Endothelial cell of umbilical vein (primary cell): ENCODE data around the gene RETREG2. TPM values are rescaled to one million over a fixed set of nuclear protein-coding genes. Genes with fewer than 3 reads are reported as not detected.

Experiments used
- BruUV-seq: library from RNA; stranded (reverse); fragments of 400-500 nt; replicated peaks from 2 replicates; lab custom pipeline; 2021; lab: Mats Ljungman, UMichigan
- CTCF ChIA-PET: fragments of 300-600, 350-600 bp; sonication (Branson Sonifier 250); formaldehyde crosslinking; loops from one replicate; lab custom pipeline; 2021; ENCODE audit warnings: antibody characterized with exemption, inconsistent platforms; lab: Charles Lee
- POLR2A ChIA-PET: fragments of 300-600, 350-600 bp; sonication (Branson Sonifier 250); formaldehyde crosslinking; loops from one replicate; lab custom pipeline; 2021; ENCODE audit warnings: antibody characterized with exemption, inconsistent platforms; lab: Charles Lee
- DNase-seq: peaks from one replicate; pipeline ENCODE4 v3.0.0-alpha.2; 2011; ENCODE audit warnings: low read depth, low spot score
- FAIRE-seq: peaks from 2 replicates; lab custom pipeline; 2011; peaks lifted over from hg19 to GRCh38; lab: Jason Lieb, UNC
- H2AFZ ChIP-seq: 2 replicates; pipeline ENCODE4 v1.6.0; 2012; ENCODE audit warnings: low read depth, low read length, control low read depth, inconsistent platforms
- H3K27ac ChIP-seq: 2 replicates; pipeline ENCODE4 v1.5.1; 2011; ENCODE audit warnings: low read depth, mild to moderate bottlenecking, control low read depth, low read length, moderate library complexity; ENCODE audit not compliant: insufficient read depth
- H3K27me3 ChIP-seq, 2 experiments: 2 replicates each; pipeline versions ENCODE4 v1.6.0 to v1.6.1; 2011; ENCODE audit warnings: low read length in 2 of 2, mixed read lengths in 1 of 2; ENCODE audit not compliant: control insufficient read depth in 2 of 2, insufficient read depth in 2 of 2
- H3K36me3 ChIP-seq, 2 experiments: 2 replicates in 1 of 2; 3 replicates in 1 of 2; pipeline ENCODE4 v1.5.1; 2011; ENCODE audit warnings: low read length in 2 of 2, mild to moderate bottlenecking in 1 of 2, moderate library complexity in 1 of 2; ENCODE audit not compliant: control insufficient read depth in 2 of 2, insufficient read depth in 2 of 2; ENCODE audit errors: extremely low read depth in 1 of 2
- H3K4me1 ChIP-seq: 3 replicates; pipeline ENCODE4 v1.5.1; 2011; ENCODE audit warnings: mild to moderate bottlenecking, low read length; ENCODE audit not compliant: control insufficient read depth, insufficient read depth; ENCODE audit errors: extremely low read depth
- H3K4me2 ChIP-seq: 2 replicates; pipeline ENCODE4 v1.6.1; 2011; ENCODE audit warnings: low read length, control low read depth, mixed read lengths; ENCODE audit not compliant: insufficient read depth
- H3K4me3 ChIP-seq, 3 experiments: fragments of 200-600 bp in 1 of 3; sonication (generic), shearing (Covaris generic) in 1 of 3; replicated peaks in 1 of 3; 2 replicates each; pipeline ENCODE4 v1.5.1; 2011 to 2016; ENCODE audit warnings: control low read depth in 3 of 3, low read length in 3 of 3, mild to moderate bottlenecking in 2 of 3, inconsistent platforms in 1 of 3, low read depth in 1 of 3, moderate library complexity in 1 of 3; ENCODE audit not compliant: insufficient read depth in 1 of 3
- H3K79me2 ChIP-seq: 2 replicates; pipeline ENCODE4 v1.6.0; 2012; ENCODE audit warnings: low read length, inconsistent platforms; ENCODE audit not compliant: control insufficient read depth, insufficient read depth
- H3K9ac ChIP-seq: replicated peaks from 2 replicates; pipeline ENCODE3; 2011; ENCODE audit warnings: low read length, control low read depth; ENCODE audit not compliant: insufficient read depth; ENCODE audit errors: extremely low read depth
- H3K9me1 ChIP-seq: replicated peaks from 3 replicates; pipeline ENCODE4 v1.6.0; 2011; ENCODE audit warnings: mild to moderate bottlenecking, low read length; ENCODE audit not compliant: control insufficient read depth, insufficient read depth; ENCODE audit errors: extremely low read depth
- H3K9me3 ChIP-seq: replicated peaks from 2 replicates; pipeline ENCODE4 v1.5.1; 2012; ENCODE audit warnings: low read length, inconsistent platforms; ENCODE audit not compliant: control insufficient read depth, insufficient read depth
- H4K20me1 ChIP-seq: replicated peaks from 2 replicates; pipeline ENCODE3; 2011; ENCODE audit warnings: mild to moderate bottlenecking, low read length; ENCODE audit not compliant: control insufficient read depth, insufficient read depth; ENCODE audit errors: extremely low read depth
- EZH2 ChIP-seq: IDR thresholded peaks from 2 replicates; pipeline ENCODE4 v1.6.1; 2012; ENCODE audit warnings: borderline replicate concordance, low read depth, mild to moderate bottlenecking, moderate library complexity, low read length, inconsistent platforms; ENCODE audit not compliant: severe bottlenecking
- FOS ChIP-seq: IDR thresholded peaks from 2 replicates; pipeline ENCODE4 v1.6.1; 2011; ENCODE audit warnings: mild to moderate bottlenecking, low read length, moderate library complexity, borderline replicate concordance; ENCODE audit not compliant: insufficient read depth
- GATA2 ChIP-seq: IDR thresholded peaks from 2 replicates; pipeline ENCODE4 v1.7.0; 2011; ENCODE audit warnings: low read depth, mild to moderate bottlenecking, moderate library complexity, mixed read lengths, low read length; ENCODE audit not compliant: insufficient read length, insufficient read depth
- JUN ChIP-seq: IDR thresholded peaks from 2 replicates; pipeline ENCODE4 v1.6.1; 2011; ENCODE audit warnings: borderline replicate concordance, low read depth; ENCODE audit not compliant: insufficient read length, insufficient read depth
- MAX ChIP-seq: IDR thresholded peaks from 2 replicates; pipeline ENCODE4 v1.6.1; 2011; ENCODE audit not compliant: insufficient read depth, insufficient read length
- MYC ChIP-seq: IDR thresholded peaks from one replicate; pipeline ENCODE4 v1.6.1; 2011; ENCODE audit warnings: mild to moderate bottlenecking, low read depth, low read length
- POLR2A ChIP-seq: IDR thresholded peaks from 2 replicates; pipeline ENCODE4 v1.6.1; 2012; ENCODE audit warnings: low read depth, mild to moderate bottlenecking, control low read depth, low read length
- POLR2AphosphoS5 ChIP-seq: IDR thresholded peaks from 2 replicates; pipeline ENCODE4 v1.6.1; 2012; ENCODE audit warnings: low read depth, mild to moderate bottlenecking, control low read depth, low read length, moderate library complexity; ENCODE audit not compliant: insufficient read depth
- dilution Hi-C: fragments of 300-500 bp; cut with MboI; formaldehyde crosslinking; loops from one replicate; pipeline ENCODE4 v1.15.0; 2019; ENCODE audit warnings: low sequenced_read_pairs; ENCODE audit not compliant: extremely low pct_ligation_motif_present
- intact Hi-C: fragments of 100-400 bp; cut with micrococcal nuclease; formaldehyde crosslinking; loops from one replicate; pipeline ENCODE4 v1.10.0; 2022
- polyA plus RNA-seq, 4 experiments: library from polyadenylated mRNA; depleted of rRNA in 3 of 4; stranded (reverse) in 3 of 4; unstranded in 1 of 4; fragments of >200 nt; gene quantifications; 2 replicates each; pipeline versions ENCODE4 v1.2.1 to v1.2.3, GENCODE V29; 2011 to 2012; ENCODE audit warnings: missing spikeins in 1 of 4
- total RNA-seq: library from RNA; stranded (reverse); gene quantifications from 2 replicates; pipeline ENCODE4 v1.2.3, GENCODE V29; 2021
- TF ChIP-seq, protein P1 (sequence below), 2 donors: IDR thresholded peaks; 1 replicate in 1 of 2; 2 replicates in 1 of 2; pipeline ENCODE4 v1.5.1; 2011; ENCODE audit warnings: low read length in 2 of 2, mild to moderate bottlenecking in 2 of 2, moderate library complexity in 2 of 2, control low read depth in 1 of 2, inconsistent platforms in 1 of 2, low read depth in 1 of 2; ENCODE audit not compliant: insufficient read depth in 1 of 2; ENCODE audit errors: extremely low read depth in 1 of 2

Gene RETREG2
- total and polyA plus RNA-seq, 2 donors (not counting 3 experiments of a cell fraction or from before 2014, with no cell fraction given): 59.5 to 76.1 TPM

DNA sequence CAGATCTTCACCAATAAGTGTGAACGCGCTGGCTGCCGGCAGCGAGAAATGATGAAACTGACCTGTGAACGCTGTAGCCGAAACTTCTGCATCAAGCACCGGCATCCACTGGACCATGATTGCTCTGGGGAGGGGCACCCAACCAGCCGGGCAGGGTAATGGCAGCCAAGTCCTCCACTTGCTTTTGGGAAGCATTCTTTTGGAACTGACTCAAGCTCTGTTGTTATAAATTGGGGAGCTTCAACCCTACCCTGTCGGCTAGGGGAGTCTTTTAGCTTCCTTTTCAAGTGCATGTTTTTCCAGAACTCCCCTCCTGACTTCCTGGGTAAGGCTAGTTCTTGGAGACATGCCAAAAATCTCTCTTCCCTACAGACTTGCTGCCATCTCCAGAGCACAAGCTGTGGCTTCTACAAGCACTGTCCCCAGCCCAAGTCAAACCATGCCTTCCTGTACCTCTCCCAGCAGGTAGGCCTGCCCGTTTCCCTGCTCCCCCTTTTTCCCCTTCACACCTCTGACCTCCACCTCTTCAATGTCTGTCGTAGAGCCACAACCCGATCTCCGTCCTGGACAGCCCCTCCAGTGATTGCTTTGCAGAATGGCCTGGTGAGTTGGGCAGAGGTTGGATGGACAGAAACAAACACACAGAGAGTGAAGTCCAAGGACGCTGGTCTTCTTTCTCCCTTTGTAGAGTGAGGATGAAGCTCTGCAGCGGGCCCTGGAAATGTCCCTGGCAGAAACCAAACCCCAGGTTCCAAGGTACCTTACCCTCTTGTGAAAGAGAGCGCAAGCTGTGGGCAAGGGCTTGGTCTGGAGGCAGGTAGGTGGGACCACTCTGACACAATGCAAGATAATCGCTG lies 30.0 kb downstream of the RETREG2 start:
- intact Hi-C loops: loop anchor here (1.0 to 2.0 kb wide), 3 partner anchors 10 to 181 kb away; partner anchors contain the start of genes ABCB6, GLB1L and STK16
- POLR2A ChIA-PET: no interaction called here
- no peak for TF ChIP-seq MAX
- no peak for TF ChIP-seq POLR2A
- TF ChIP-seq POLR2AphosphoS5: no peak
- TF ChIP-seq, protein P1, sequence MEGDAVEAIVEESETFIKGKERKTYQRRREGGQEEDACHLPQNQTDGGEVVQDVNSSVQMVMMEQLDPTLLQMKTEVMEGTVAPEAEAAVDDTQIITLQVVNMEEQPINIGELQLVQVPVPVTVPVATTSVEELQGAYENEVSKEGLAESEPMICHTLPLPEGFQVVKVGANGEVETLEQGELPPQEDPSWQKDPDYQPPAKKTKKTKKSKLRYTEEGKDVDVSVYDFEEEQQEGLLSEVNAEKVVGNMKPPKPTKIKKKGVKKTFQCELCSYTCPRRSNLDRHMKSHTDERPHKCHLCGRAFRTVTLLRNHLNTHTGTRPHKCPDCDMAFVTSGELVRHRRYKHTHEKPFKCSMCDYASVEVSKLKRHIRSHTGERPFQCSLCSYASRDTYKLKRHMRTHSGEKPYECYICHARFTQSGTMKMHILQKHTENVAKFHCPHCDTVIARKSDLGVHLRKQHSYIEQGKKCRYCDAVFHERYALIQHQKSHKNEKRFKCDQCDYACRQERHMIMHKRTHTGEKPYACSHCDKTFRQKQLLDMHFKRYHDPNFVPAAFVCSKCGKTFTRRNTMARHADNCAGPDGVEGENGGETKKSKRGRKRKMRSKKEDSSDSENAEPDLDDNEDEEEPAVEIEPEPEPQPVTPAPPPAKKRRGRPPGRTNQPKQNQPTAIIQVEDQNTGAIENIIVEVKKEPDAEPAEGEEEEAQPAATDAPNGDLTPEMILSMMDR (IDR thresholded peaks at IDR 0.05; ENCODE audit: extremely low read depth in 1 of 2, insufficient read depth in 1 of 2, low read depth in 1 of 2, low read length in 2 of 2): no peak
- no peak for TF ChIP-seq GATA2
- TF ChIP-seq JUN: no peak
- no peak for TF ChIP-seq FOS
- no peak for TF ChIP-seq MYC
- no peak for TF ChIP-seq EZH2
- no peaks in the 10 kb centered on the region for H3K79me2 ChIP-seq
- H3K36me3 ChIP-seq: peaks cover 0 to 9% of the 10 kb centered on the region in 2 experiments
- CTCF ChIA-PET: interaction anchor here (0.7 to 3.1 kb wide), 6 partner anchors 15 to 178 kb away, joined by 3 to 12 read pairs (median 6); no protein-coding TSS in a partner anchor
- H3K9me1 ChIP-seq: no peaks in the 10 kb centered on the region
- DNase-seq (peak; percentile 18), FAIRE-seq (peak; percentile 8)
- no peak overlapping the region for H3K4me3 ChIP-seq
- H3K4me2 ChIP-seq: peak overlapping the region; percentile 71
- no peak overlapping the region for H2AFZ ChIP-seq
- BruUV-seq: no TSS peak
- H3K9me3 ChIP-seq: no peaks in the 10 kb centered on the region
- H4K20me1 ChIP-seq: no peaks in the 10 kb centered on the region
- H3K9ac ChIP-seq: no peak overlapping the region
- H3K27ac ChIP-seq: no peak overlapping the region
- peaks cover 18% of the 10 kb centered on the region for H3K4me1 ChIP-seq
- dilution Hi-C loops: no loop called here
- no peaks in the 10 kb centered on the region for H3K27me3 ChIP-seq
